GM21515 (cell line): ENCODE data around the gene ARHGAP26.

Source experiments
- ATAC-seq: cut with Tn5 transposase; IDR thresholded peaks from one replicate; pipeline ENCODE4 v1.9.1; 2021; ENCODE audit not compliant: unreplicated experiment

The ARHGAP26 gene

DNA sequence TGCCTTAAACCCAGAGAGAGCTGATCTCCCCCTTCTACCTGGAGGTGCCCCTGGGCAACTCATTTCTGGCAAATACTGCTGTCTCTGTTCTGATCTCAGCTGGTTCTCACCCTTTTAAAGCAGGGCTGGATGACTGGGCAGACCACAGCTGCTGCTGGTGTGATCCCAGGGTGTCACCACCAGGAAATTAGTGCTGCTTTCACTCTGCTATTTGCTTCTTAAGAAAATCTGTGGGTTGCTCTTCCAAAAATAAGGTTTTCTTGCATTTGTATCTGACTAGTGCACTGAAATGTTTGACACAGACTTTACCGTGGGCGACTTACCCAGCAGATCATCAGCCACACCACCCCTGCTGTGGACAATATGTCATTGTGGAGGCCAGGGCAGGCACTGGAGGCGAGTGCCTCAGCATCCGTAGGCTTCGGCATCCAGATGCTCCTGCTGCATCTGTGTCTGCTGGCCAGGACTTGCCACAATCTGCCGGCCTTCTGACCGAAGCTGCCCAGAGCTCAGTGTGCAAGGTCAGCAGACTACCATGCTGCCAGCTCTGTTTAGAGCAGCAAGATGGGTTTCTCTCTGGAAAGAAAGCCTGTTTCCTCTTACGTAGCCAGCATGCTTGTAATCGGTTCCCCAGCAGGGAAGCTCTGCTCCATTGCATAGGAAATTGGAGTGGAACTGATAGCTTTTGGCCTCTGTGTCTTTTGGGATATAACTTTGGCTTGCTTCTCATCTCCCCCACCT lies 13.6 kb downstream of the ARHGAP26 start:
- no peak for ATAC-seq

DNA sequence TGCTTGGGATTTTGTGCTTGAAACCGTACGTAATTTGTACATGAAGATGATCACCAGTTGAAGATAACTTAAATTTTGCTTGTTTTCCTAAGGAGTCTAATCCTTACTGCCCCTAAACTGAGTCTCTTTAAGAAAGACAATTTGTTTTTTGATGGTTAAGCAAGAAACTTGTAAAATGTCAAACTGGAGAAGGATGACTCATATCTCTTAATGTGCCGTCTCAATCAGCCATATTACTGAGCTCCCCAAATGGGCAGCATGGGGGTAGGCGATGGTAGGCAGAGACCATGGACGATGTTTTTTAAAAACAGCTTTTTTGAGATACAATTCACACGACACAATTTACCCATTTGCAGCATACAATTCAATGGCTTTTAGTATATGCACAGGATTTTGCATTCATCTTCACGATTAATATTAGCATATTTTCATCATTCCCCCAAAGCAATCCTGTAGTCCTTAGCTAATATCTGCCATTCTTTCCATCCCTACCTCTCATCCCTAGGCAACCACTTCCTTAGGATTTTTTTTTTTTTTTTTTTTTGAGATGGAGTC lies 14.3 kb downstream of the ARHGAP26 start:
- no peak for ATAC-seq

DNA sequence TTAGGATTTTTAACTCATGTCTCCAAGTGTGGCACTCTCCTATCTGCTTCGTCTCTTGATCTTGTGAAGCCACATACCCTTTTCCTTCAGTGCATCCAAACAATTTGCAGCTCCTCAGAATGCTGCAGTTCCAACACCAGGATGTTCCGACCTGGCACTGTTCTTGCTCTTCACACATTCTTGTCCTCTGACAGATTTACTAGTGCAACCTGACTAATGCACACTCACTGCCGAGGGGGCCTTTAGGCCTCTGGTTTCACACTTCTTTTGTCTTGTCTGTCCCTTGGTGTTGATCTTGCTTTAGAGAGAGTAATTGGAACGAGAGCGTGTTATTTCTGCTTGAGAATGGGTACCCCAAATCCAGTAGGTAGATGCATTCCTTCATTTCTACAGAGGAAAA lies 15.0 kb downstream of the ARHGAP26 start:
- no peak for ATAC-seq

DNA sequence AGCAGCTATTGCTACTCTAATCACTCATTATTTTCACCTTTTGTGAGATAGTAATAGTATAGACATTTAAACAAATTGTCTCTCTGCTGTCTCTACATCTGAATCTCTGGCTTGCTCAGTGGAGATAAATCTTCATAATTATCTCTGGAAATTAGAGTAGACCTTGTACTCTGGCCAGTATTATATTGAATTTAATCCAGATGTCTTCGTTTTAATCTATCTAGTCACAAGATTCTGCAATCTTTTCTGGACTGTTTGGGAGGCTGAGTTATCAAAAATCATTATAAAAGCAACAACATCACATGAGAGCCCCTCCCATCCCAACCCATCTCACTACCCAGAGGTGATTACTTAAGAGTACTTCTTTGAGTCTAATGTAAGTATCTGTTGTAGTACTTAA lies 19.0 kb downstream of the ARHGAP26 start:
- no peak for ATAC-seq

DNA sequence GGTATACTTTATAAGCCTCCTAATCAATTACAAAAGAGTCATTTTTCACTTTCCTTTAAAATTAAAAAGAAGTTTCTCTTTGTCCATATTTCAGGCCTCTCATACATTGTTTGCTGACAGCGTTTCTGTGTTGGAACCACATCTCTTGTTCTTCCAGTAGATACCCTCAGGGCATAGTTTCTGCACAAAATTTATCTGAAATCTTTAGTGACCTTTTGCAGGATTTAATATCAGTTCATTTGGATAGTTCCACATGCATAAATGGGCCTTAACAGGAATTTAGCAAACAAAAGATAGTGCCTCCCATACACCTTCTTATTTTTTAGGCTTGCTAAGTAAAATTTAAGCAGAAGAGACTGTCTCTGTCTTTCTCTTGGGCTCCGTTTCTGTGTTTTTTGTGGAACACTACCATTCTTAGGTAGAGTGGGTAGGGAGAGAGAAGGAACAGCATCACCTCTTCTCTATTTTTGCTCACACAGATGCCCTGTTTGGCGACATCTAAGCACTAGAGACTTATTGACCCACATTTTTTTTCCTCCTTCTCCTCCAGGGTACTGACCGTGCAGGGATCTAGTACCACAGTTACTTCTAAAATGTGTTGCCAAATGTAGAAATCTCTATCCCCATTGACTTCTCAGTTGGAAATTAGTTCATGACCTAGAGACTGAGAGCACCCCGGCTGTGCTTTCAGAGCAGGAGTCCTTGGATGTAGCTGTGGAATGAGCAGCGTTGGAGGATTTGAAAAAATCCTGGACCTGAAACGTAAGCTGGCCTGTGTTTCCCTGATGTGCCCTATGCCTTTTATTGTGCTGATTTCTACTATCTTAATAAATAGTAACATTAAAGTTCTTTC lies 22.1 kb downstream of the ARHGAP26 start:
- ATAC-seq, result no peak

DNA sequence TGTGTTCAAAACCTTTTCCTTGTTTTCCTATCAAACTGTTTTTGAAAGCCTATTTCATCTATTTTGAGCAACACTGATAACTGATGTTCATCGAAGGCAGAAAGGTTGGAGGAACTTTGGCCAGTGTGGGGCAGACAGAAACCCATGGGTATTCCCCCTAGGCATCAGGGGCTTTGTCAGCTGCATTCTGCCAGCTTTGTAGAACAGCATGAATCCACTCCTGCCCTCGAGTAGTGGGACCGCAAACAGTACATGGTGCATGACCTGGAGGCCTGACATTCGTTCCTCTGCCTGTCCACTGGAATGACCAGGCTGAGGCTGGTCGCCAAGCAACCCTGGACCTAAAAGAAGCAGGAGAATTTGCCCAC lies 22.7 kb downstream of the ARHGAP26 start:
- ATAC-seq, result no peak

DNA sequence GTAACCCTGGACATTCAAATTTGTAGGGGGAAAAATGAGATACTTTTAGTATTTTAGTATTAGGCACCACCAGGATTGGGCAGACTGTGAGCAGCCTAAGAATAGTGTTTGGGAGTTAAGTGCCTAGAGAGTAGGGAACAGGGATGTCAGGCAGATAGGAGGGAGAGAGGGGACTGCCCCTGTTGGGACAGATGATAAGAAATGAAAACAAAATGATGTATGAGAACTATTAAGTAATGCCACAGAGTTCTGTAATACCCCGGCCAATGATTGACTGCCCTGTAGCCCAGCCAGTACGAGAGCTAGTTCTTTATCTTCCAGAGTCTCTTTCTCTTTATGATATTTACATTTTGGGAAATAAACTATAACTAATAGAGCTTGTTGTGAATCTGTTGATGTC lies 24.4 kb downstream of the ARHGAP26 start:
- ATAC-seq, result no peak

DNA sequence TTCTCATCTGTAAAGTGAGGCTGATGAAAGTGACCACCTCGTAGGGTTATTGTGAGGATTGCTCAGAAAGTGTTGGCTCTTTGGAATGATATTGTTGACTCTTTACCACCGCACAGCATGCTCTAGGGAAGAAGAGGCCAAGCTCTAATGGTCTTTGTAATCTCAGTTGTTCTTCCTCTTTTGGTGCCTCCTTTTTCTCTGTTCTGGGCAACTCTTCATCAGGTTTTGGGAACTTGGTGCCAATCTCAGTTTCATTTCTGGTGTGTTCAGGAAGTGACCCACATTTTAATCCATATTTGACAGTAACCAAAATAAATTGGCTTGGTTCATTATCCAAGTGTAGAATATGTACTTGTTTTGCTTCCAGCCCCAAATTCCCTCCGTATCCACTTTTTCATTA lies 25.1 kb downstream of the ARHGAP26 start:
- ATAC-seq, result no peak

DNA sequence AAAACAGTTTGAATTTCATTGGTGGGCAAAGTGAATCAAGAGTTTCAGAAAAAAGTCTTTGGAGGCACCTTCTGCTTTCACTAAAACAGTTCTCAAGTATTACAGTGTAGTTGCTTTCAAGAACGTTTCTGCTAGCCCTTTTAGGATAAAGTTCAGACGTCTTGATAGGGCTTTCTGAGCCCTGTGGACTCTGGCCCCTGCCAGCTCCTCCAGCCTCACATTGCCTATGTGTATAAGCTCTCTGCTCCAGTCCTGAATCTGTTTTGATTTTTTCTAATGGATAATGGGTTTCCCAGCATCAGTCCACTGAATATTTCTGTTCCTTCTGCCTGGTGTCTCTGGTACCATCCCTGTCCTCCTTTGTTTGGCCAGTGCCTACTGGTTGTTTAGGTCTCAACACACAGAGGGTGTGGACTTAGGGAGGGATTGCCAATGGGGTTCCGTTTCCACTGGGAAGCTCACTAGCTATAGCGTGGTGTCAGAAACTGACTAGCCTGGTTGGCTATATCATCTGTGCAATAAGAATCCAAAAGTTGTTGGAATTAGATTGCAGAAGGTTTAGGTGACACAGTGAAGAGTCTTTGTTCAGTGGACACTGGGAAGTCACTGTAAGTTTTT lies 26.4 kb downstream of the ARHGAP26 start:
- ATAC-seq, result no peak

DNA sequence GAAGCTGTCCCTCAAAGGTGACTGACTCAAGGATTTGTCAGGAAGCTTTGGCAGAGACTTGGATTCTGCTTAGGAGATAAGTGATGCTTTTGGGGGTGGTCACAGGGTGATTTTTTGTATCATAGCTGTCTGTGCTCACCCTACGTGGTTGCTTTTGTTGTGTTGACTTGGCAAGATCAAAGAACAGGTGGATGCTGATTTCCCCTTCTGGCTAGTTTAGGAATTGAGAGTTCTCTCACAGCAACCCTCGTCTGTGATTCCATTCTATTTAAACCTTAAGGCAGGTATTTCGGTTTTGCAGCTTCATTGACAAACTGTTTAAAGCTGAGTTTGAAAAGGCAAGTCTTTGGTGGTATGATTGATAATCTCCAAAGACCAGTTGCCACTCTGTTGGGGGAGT lies 27.2 kb downstream of the ARHGAP26 start:
- no peak for ATAC-seq

DNA sequence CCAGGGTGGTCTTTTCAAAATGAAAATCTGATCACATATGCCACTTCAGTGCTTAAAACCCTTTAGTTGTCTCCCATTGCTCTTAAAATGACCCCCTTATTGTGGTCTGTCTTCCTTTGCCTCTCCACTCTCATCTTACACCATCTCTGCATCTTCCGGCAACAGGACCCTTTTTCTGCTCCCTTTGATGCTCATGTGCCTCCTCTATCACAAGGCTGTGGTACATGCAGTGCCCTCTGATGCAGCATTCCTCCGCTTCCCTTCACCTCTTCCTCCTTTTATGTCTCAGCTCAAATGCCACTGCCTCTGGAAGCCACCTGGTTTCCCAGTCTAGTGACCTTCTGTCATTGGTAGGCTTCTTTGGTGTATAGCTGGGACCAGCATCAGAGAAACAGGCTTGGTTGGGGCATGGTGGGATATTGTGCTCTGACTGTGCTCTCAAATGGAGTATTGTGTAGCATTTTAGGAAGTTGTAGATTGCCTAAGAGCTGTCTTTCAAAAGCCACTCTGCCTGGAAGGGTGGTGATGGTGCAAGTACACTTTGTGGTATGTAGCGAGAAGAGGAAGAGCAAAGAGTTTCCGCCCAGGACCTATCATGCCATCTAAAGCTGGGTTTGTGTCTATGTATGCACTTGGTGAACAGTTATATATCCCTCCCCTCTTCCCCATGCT lies 28.1 kb downstream of the ARHGAP26 start:
- ATAC-seq, result no peak

DNA sequence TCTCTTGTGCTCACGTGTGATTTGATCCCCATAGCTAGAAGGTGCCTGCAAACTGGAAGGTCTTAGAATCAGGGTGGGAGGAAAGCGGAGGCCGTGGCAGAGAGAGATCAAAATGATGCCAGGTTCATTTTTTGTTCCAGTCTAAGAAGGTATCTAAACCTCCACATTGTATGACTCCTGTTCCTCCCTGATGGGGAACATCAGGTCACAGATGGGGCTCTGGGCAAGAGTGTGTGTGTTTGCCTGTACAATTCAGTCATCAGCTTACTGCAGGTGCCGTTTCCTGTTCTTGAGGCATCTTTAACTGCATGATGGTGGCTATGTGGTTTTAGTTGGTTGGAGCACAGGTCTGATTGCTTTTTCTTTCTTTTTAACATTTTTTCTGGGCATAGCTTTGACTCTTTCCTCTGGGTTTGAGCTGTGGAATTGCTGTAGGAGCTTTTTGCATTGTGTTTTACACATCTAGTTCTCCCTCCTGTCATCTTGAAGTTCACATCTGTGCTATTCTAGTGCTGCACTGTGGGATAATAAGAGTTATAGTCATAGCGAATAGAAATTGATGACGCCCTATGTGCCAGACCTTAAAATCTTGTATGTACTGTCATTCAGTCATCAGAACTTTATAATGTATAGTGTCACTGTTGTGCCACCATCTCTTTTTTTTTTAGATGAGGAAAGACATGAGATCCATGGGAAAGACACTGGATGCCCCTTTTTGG lies 30.8 kb downstream of the ARHGAP26 start:
- peak; percentile 80 for ATAC-seq

DNA sequence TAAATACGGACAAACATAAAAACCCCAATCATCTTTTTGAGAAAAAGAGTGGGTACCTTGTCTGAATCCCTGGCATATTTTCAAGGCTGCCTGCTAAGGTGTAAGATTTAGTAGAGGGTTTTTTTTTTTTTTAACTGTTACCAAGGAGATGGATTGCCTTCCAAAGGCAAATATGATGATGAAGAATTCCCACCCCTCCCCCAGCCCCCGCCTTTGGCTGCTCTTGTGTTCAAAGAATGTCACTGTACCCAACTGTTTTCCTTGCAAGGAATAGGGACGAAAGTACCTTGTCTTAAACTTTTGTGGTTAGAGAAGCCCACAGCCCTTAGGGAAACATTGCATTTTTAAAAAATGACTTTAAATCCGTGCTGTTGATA lies 31.3 kb downstream of the ARHGAP26 start:
- no peak for ATAC-seq

DNA sequence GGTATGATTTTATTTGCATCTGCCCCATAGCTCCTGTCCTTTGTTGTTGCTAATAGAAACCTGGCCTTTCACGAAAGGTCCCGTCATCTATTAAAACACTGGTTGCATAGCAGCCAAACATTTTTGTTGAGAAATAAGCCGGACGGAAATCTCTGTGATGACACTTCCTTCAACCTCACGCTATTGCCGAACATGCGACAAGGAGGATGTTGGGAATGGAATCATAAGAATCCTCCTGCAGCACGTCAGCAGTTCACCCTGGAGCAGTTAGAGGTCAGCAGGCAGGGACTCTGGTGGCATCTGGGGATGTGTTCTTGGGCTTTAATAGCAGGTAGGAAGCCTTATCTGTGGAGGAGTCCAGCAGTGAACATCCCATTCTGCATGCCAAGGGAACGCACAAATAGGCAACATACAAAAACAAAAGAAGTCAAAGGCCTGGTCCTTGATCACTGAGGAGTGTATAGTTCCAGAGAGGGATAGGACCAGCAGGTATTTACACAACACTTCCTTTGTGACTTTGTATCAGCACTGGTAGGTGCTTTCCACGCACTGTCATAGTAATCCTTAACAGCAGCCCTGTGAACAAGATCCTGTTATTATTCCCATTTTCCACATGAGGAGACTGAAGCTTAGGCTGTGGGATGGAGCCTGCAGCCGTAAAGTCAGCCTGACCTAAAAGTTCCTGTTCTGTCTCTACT lies 33.4 kb downstream of the ARHGAP26 start:
- ATAC-seq, result no peak

DNA sequence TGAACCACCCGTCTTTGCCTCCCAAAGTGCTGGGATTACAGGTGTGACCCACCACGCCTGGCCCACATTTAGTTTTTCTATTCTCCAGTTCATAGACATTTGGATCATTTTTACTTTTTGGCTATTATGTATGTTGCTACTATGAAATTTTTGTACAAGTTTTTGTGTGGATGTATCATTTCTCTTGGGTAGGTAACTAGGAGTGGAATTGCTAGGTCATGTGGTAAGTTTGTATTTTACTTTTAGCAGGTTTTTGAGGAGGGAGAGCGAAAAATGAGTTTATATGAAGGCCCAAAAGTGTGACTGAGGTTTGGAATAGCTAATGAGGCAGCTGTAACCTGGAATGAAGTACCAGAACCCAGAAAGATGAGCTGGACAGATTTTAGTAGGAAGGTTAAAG lies 35.2 kb downstream of the ARHGAP26 start:
- no peak for ATAC-seq

DNA sequence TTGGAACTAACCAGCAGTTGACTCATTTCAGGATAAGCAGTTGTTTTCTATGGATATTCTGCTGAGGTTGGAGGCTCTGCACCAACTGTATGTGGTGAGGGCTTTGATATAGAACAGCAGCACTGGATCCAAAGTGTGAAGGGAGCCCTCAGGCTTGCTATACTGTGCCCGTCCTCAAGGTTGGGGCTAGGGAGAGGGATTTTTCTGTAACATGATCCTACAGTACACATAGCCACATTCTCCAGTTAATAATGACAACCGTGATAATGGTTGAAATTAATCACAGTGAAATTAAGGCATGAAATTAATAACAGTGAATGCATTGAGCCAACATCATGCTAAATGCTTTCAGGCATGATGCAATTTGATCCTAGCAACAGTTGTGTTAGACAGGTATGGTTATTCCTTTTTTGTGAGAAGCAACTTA lies 36.7 kb downstream of the ARHGAP26 start:
- no peak for ATAC-seq

DNA sequence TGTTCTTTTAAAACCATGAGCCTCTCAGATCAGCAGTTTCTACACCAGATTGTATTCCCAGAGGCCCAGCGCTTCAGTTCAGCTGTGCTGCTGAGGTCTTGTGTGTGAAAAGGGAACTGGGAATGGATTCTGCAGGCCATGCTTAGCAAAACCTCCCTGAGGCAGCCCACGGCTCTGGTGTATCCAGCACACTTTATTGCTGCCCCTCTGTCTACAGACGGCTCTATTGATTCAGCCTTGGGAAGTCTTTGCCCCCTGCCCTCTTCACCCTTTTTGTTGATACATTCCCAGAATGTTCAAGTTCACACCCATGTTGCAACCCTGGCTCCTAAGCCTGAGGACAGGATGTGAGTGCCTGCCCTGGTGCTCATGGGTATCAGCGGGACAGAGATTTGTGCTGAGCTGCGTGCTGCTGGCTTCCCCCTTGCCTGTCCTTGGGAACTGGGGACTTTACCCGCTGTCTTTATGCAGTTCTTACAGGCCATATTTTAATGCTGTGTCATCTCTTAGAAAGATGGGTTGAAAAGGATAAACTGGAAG lies 37.3 kb downstream of the ARHGAP26 start:
- no peak for ATAC-seq

DNA sequence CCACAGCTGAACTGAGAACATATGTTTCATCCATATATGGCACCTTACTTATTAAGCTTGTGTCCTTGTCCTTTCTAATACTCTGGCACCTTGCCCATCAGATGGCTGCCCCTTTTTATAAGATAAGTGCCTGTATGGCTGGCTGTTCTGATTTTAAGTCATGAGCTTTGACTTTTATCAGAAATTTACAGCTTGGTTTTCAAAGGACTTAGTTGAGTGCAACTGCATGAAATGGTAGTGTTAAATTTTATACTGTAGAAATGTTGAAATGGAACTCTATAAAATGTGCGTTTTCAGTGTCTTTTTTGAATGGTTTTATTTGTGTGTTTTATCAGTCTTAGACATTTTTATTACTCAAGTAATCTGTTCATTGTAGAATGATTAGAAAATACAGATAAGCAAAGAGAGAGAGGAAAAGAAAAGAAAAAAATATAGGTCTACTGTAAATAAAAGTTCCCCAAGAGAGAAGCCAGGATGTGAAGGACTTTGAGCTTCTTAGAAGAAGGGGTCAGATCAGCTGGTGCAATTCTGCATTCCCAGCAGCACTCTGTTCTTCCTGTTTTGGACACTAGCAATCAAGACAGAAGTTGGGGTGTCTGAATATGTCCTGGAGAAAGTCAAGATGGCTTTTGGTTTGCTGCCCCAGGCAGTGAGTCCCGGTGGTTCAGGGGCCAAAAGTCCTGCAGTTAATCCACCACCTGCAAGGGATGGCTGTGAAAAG lies 38.9 kb downstream of the ARHGAP26 start:
- no peak for ATAC-seq

DNA sequence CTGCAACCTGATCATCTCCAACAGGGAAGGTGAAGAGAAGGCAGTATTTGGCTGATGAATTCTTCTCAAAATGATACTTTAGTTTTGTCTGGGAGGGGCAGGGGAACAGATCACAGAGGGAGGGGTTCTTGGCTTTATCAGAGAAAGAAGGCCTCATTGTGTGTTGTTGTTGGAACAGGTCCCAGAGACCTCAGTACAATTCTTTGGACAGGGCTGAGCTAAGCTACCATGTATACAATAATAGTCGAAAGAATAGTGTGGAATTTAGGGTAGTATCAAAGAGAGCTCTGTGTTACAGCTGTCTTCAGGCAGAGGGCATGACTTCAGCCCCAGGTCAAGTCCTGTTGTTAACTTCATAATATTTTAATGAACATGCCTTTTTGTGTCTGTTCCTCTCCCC lies 39.9 kb downstream of the ARHGAP26 start:
- no peak for ATAC-seq
